HepG2 (cell line): Measurements from ENCODE around the gene EIF4G3. TPM values are rescaled to one million over a fixed set of nuclear protein-coding genes. Genes with fewer than 3 reads are reported as not detected.

Experiments
- HCFC1 ChIP-seq: fragments of 150-350 bp; IDR thresholded peaks from 2 replicates; pipeline ENCODE4 v1.6.1; 2014; ENCODE audit warnings: low read depth, low read length
- MTA3 ChIP-seq: sonication (generic); formaldehyde crosslinking; IDR thresholded peaks from 2 replicates; pipeline ENCODE4 v1.4.0; 2020; ENCODE audit warnings: missing genetic modification reagents
- NFIB ChIP-seq: sonication (generic); formaldehyde crosslinking; IDR thresholded peaks from 2 replicates; pipeline ENCODE4 v1.9.0; 2021; ENCODE audit warnings: missing genetic modification reagents, mild to moderate bottlenecking, borderline replicate concordance
- NFKB2 ChIP-seq: sonication (generic); formaldehyde crosslinking; IDR thresholded peaks from 2 replicates; pipeline ENCODE4 v1.4.0; 2020; ENCODE audit warnings: missing genetic modification reagents, borderline replicate concordance
- ZC3H4 ChIP-seq: sonication (generic); formaldehyde crosslinking; IDR thresholded peaks from 2 replicates; pipeline ENCODE4 v1.4.0; 2020; ENCODE audit warnings: missing genetic modification reagents, borderline replicate concordance
- ZHX2 ChIP-seq, 2 experiments: sonication (generic) in 1 of 2; formaldehyde crosslinking in 1 of 2; IDR thresholded peaks; 2 replicates each; pipeline versions ENCODE4 v1.6.1 to v1.9.0; 2014 to 2022; ENCODE audit warnings: antibody characterized with exemption in 1 of 2, borderline replicate concordance in 1 of 2, inconsistent platforms in 1 of 2, low read depth in 1 of 2, missing genetic modification reagents in 1 of 2
- ZKSCAN8 ChIP-seq: IDR thresholded peaks from 2 replicates; pipeline ENCODE4 v1.6.1; 2016; ENCODE audit warnings: borderline replicate concordance, missing genetic modification reagents, missing compliant biosample characterization
- ZMYM4 ChIP-seq: sonication (generic); formaldehyde crosslinking; IDR thresholded peaks from 2 replicates; pipeline ENCODE4 v1.8.1; 2023; ENCODE audit warnings: mild to moderate bottlenecking, missing genetic modification reagents
- ZNF614 ChIP-seq: IDR thresholded peaks from 2 replicates; pipeline ENCODE4 v1.6.1; 2018; ENCODE audit warnings: missing biosample characterization, missing genetic modification reagents, inconsistent platforms, borderline replicate concordance
- polyA plus RNA-seq, 8 experiments: library from polyadenylated mRNA; depleted of rRNA in 3 of 8; stranded (reverse) in 7 of 8; unstranded in 1 of 8; fragments of >200 nt; fragmentation: Illumina TruSeq in 4 of 8; extraction: Trizol in 4 of 8; gene quantifications; 2 replicates each; pipeline versions ENCODE4 v1.2.1 to v1.2.3, GENCODE V29; 2011 to 2016; ENCODE audit warnings: low read depth in 4 of 8, missing spikeins in 1 of 8, mixed read lengths in 1 of 8; ENCODE audit not compliant: insufficient read depth in 1 of 8
- total RNA-seq, 5 experiments: library from RNA; depleted of rRNA; stranded (reverse); fragments of >200 nt; fragmentation: Illumina TruSeq; extraction: Trizol; gene quantifications; 2 replicates each; pipeline ENCODE4 v1.2.3, GENCODE V29; 2016; ENCODE audit warnings: low read depth in 1 of 5
- TF ChIP-seq, protein P1 (sequence below): sonication (generic); formaldehyde crosslinking; IDR thresholded peaks from 2 replicates; pipeline ENCODE4 v1.8.1; 2023; ENCODE audit warnings: mild to moderate bottlenecking, inconsistent platforms, moderate library complexity, missing genetic modification reagents, borderline replicate concordance
- TF ChIP-seq, protein P2 (sequence below): sonication (generic); formaldehyde crosslinking; IDR thresholded peaks from 2 replicates; pipeline ENCODE4 v1.4.0; 2020; ENCODE audit warnings: missing genetic modification reagents
- TF ChIP-seq, protein P3 (sequence below): sonication (generic); formaldehyde crosslinking; IDR thresholded peaks from 2 replicates; pipeline ENCODE4 v1.4.0; 2020; ENCODE audit warnings: missing genetic modification reagents
- TF ChIP-seq, protein P4 (sequence below): IDR thresholded peaks from 2 replicates; pipeline ENCODE4 v1.6.1; 2016; ENCODE audit warnings: mild to moderate bottlenecking

EIF4G3 gene
- total and polyA plus RNA-seq, 2 of the 13 experiments (the other 11 are each of a cell fraction or from before 2014, with no cell fraction given) = 22.2 to 27.6 TPM

DNA sequence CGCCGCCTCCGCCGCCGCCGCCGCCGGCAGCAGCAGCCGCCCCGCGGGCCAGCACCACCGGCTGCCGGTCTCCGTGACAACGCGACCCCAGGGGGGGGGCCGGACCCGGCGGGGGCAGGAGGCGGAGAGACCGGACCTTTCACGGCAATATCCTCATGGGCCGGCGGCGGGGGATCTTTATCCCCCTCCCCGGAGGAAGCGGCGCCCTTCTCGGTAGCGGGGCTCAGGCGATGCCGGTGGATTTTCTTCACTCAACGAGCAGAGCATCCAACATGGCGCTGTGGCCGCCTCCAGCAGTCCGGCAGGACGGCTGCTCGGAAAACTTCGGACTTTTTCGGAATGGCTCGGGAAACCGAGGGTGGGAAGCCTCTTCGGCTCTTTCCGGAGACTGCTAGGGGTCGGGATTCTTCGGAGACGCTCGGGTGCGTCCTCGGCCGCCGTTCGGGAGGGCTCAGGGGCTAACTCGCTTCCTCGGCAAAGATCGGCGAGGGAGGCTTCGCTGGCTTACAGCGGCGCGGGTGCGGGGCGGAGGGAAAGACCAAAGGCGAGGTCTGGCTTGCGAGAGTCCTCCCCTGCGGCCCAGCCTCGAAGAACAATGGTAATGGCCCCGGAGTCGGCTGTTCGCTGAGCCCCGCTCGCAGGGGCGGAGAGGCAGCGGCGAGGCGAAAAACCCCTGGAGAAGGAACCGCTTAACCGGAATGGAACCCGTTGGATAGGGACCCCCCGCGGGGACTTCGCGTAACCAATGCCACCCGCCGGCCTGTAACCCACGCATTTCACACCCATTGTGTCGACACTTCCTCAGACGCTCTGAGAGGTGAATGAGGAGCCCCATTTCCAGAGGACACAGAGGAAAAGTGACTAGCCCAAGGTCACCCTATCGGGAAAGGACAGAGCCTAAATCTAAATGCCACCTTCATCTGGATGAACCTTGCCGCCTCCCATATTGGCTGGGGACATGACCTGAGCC is at the start of gene EIF4G3 (continued):
- TF ChIP-seq, protein P1, sequence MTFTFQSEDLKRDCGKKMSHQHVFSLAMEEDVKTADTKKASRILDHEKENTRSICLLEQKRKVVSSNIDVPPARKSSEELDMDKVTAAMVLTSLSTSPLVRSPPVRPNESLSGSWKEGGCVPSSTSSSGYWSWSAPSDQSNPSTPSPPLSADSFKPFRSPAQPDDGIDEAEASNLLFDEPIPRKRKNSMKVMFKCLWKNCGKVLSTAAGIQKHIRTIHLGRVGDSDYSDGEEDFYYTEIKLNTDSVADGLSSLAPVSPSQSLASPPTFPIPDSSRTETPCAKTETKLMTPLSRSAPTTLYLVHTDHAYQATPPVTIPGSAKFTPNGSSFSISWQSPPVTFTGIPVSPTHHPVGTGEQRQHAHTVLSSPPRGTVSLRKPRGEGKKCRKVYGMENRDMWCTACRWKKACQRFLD (CRISPR knock-in tag) = 0 out of 2 replicates have a peak, but pooled peaks have one; percentile 74
- TF ChIP-seq MTA3 (CRISPR knock-in tag) (no peak), HCFC1 (0 out of 2 replicates have a peak, but pooled peaks have one; percentile 11), ZHX2 (IDR thresholded peaks at IDR 0.05; ENCODE audit: low read depth) (0 out of 2 replicates have a peak, but pooled peaks have one; percentile 28), ZHX2 (CRISPR knock-in tag; IDR thresholded peaks at IDR 0.05; ENCODE audit: borderline replicate concordance) (no peak), NFKB2 (CRISPR knock-in tag) (peak; percentile 60; the same call in 1 of the 2 replicates), NFIB (CRISPR knock-in tag) (no peak), ZKSCAN8 (CRISPR knock-in tag) (0 out of 2 replicates have a peak, but pooled peaks have one; percentile 20), ZC3H4 (CRISPR knock-in tag) (no peak), ZNF614 (peak; percentile 25; the same call in 1 of the 2 replicates), ZMYM4 (CRISPR knock-in tag) (0 out of 2 replicates have a peak, but pooled peaks have one; percentile 37)
- TF ChIP-seq, protein P2, sequence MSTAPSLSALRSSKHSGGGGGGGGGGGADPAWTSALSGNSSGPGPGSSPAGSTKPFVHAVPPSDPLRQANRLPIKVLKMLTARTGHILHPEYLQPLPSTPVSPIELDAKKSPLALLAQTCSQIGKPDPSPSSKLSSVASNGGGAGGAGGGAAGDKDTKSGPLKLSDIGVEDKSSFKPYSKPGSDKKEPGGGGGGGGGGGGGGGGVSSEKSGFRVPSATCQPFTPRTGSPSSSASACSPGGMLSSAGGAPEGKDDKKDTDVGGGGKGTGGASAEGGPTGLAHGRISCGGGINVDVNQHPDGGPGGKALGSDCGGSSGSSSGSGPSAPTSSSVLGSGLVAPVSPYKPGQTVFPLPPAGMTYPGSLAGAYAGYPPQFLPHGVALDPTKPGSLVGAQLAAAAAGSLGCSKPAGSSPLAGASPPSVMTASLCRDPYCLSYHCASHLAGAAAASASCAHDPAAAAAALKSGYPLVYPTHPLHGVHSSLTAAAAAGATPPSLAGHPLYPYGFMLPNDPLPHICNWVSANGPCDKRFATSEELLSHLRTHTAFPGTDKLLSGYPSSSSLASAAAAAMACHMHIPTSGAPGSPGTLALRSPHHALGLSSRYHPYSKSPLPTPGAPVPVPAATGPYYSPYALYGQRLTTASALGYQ = no peak
- TF ChIP-seq, protein P3, sequence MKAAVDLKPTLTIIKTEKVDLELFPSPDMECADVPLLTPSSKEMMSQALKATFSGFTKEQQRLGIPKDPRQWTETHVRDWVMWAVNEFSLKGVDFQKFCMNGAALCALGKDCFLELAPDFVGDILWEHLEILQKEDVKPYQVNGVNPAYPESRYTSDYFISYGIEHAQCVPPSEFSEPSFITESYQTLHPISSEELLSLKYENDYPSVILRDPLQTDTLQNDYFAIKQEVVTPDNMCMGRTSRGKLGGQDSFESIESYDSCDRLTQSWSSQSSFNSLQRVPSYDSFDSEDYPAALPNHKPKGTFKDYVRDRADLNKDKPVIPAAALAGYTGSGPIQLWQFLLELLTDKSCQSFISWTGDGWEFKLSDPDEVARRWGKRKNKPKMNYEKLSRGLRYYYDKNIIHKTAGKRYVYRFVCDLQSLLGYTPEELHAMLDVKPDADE (CRISPR knock-in tag) = 0 out of 2 replicates have a peak, but pooled peaks have one; percentile 40
- TF ChIP-seq, protein P4, sequence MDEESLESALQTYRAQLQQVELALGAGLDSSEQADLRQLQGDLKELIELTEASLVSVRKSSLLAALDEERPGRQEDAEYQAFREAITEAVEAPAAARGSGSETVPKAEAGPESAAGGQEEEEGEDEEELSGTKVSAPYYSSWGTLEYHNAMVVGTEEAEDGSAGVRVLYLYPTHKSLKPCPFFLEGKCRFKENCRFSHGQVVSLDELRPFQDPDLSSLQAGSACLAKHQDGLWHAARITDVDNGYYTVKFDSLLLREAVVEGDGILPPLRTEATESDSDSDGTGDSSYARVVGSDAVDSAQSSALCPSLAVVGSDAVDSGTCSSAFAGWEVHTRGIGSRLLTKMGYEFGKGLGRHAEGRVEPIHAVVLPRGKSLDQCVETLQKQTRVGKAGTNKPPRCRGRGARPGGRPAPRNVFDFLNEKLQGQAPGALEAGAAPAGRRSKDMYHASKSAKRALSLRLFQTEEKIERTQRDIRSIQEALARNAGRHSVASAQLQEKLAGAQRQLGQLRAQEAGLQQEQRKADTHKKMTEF (CRISPR knock-in tag) = peak; percentile 72; the same call in 1 of the 2 replicates
